MM.1S (cell line): Measurements from ENCODE around the gene ALB.

Experiments used
- DNase-seq: peaks from one replicate; pipeline ENCODE4 v3.0.0-alpha.2; 2015
- H2AFZ ChIP-seq: fragments of 300-600 bp; sonication (generic); 2 replicates; pipeline ENCODE4 v1.6.0; 2016; ENCODE audit warnings: antibody characterized with exemption, low read length
- H3F3A ChIP-seq: fragments of 300-600 bp; sonication (generic); 2 replicates; pipeline ENCODE4 v1.6.1; 2016; ENCODE audit warnings: mild to moderate bottlenecking, antibody characterized with exemption, low read length, moderate library complexity, mixed read lengths; ENCODE audit not compliant: insufficient read depth
- H3K27ac ChIP-seq: fragments of 300-600 bp; sonication (generic); 2 replicates; pipeline ENCODE4 v1.5.1; 2016; ENCODE audit warnings: mild to moderate bottlenecking, low read length
- H3K27me3 ChIP-seq: fragments of 300-600 bp; sonication (generic); replicated peaks from 2 replicates; pipeline ENCODE4 v1.6.0; 2016; ENCODE audit warnings: low read length; ENCODE audit not compliant: insufficient read depth
- H3K36me3 ChIP-seq: fragments of 300-600 bp; sonication (generic); replicated peaks from 2 replicates; pipeline ENCODE4 v1.6.1; 2016; ENCODE audit warnings: mild to moderate bottlenecking, low read length, mixed read lengths; ENCODE audit not compliant: insufficient read depth
- H3K4me1 ChIP-seq: fragments of 300-600 bp; sonication (generic); 2 replicates; pipeline ENCODE4 v1.6.1; 2016; ENCODE audit warnings: low read length, mixed read lengths
- H3K4me2 ChIP-seq: fragments of 300-600 bp; sonication (generic); 2 replicates; pipeline ENCODE4 v1.6.0; 2016; ENCODE audit warnings: low read depth, low read length
- H3K4me3 ChIP-seq: fragments of 300-600 bp; sonication (generic); 2 replicates; pipeline ENCODE4 v1.5.1; 2016; ENCODE audit warnings: low read length, mixed read lengths
- H3K79me2 ChIP-seq: fragments of 300-600 bp; sonication (generic); 2 replicates; pipeline ENCODE4 v1.6.1; 2016; ENCODE audit warnings: mixed run types, low read length, mixed read lengths
- H3K9ac ChIP-seq: fragments of 300-600 bp; sonication (generic); 2 replicates; pipeline ENCODE4 v1.6.1; 2016; ENCODE audit warnings: low read length, mixed read lengths
- H3K9me2 ChIP-seq: fragments of 300-600 bp; sonication (generic); replicated peaks from 2 replicates; pipeline ENCODE4 v1.6.1; 2016; ENCODE audit warnings: mild to moderate bottlenecking, low read length, mixed read lengths; ENCODE audit not compliant: insufficient read depth
- H3K9me3 ChIP-seq: fragments of 300-600 bp; sonication (generic); replicated peaks from 2 replicates; pipeline ENCODE4 v1.6.1; 2016; ENCODE audit warnings: mild to moderate bottlenecking, low read length, mixed read lengths; ENCODE audit not compliant: insufficient read depth
- H4K20me1 ChIP-seq: fragments of 300-600 bp; sonication (generic); 2 replicates; pipeline ENCODE4 v1.6.1; 2016; ENCODE audit warnings: mild to moderate bottlenecking, low read length, moderate library complexity, mixed read lengths; ENCODE audit not compliant: insufficient read depth
- EZH2 ChIP-seq: fragments of 300-600 bp; sonication (generic); optimal IDR thresholded peaks from 2 replicates; pipeline ENCODE3; 2017; ENCODE audit warnings: low read depth, mild to moderate bottlenecking, antibody characterized with exemption, low read length, mixed read lengths
- EZH2phosphoT487 ChIP-seq: fragments of 300-600 bp; sonication (generic); IDR thresholded peaks from 2 replicates; pipeline ENCODE4 v1.6.1; 2018; ENCODE audit warnings: antibody characterized with exemption, low read length
- TF ChIP-seq, protein P1 (sequence below): fragments of 300-600 bp; sonication (generic); IDR thresholded peaks from 2 replicates; pipeline ENCODE4 v1.5.1; 2016; ENCODE audit warnings: antibody characterized with exemption, low read length, mixed read lengths

Gene ALB

DNA sequence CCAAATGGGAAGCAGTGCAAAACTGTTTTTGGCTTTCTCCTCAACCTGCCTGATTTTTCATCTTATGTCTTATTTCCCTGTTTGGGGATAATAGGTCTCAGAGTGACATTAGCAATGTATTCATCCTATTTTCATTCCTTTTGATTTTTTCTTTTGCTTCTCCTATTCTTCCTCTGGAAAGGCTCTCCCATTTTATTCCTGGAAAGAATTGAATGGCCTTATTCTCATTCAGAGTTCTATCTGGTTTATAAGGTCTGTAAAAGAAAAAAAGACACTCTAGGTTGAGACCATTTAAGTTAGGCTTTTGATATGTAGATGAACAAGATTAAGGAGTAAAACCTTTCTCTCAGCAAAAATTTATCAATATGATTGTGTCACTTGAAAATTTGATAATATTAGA, 27.8 kb upstream of the ALB start:
- Histone ChIP-seq H3K27me3 (no peaks in the 10 kb centered on the region), H4K20me1 (no peaks in the 10 kb centered on the region), H3K9me3 (no peaks in the 10 kb centered on the region), H3K9ac (no peak overlapping the region), H3K79me2 (no peaks in the 10 kb centered on the region), H3K4me1 (no peaks in the 10 kb centered on the region), H3K9me2 (no peaks in the 10 kb centered on the region), H3K36me3 (no peaks in the 10 kb centered on the region), H3F3A (no peaks in the 10 kb centered on the region), H3K4me3 (no peak overlapping the region), H2AFZ (no peak overlapping the region), H3K4me2 (no peak overlapping the region), H3K27ac (no peak overlapping the region)
- no peak for DNase-seq
- TF ChIP-seq EZH2 (no peak), EZH2phosphoT487 (no peak)
- TF ChIP-seq, protein P1, sequence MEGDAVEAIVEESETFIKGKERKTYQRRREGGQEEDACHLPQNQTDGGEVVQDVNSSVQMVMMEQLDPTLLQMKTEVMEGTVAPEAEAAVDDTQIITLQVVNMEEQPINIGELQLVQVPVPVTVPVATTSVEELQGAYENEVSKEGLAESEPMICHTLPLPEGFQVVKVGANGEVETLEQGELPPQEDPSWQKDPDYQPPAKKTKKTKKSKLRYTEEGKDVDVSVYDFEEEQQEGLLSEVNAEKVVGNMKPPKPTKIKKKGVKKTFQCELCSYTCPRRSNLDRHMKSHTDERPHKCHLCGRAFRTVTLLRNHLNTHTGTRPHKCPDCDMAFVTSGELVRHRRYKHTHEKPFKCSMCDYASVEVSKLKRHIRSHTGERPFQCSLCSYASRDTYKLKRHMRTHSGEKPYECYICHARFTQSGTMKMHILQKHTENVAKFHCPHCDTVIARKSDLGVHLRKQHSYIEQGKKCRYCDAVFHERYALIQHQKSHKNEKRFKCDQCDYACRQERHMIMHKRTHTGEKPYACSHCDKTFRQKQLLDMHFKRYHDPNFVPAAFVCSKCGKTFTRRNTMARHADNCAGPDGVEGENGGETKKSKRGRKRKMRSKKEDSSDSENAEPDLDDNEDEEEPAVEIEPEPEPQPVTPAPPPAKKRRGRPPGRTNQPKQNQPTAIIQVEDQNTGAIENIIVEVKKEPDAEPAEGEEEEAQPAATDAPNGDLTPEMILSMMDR: no peak

DNA sequence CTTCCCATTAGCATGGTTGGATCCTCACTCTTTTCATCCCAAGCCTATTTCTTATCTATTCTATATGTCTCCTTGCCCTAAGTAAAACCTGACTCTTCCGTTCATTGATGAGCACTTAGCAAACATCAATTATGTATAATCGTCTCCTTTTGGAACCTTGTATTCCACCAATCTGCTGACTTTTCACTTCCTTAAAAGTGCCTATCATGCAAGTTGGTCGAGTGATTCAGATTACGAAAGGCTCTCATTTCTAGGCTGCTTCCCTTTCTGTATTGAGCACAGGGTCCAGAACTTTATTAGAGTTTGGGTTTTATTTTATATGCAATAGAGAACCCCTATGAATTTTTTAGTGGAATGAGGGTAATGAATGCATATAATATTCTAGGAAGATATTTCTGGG, 27.1 kb upstream of the ALB start:
- no peak for DNase-seq
- no peak overlapping the region for H3K4me3 ChIP-seq
- no peaks in the 10 kb centered on the region for H3K9me3 ChIP-seq
- no peaks in the 10 kb centered on the region for H4K20me1 ChIP-seq
- no peaks in the 10 kb centered on the region for H3F3A ChIP-seq
- no peaks in the 10 kb centered on the region for H3K36me3 ChIP-seq
- H3K9ac ChIP-seq: no peak overlapping the region
- H3K4me2 ChIP-seq: no peak overlapping the region
- H3K27me3 ChIP-seq: no peaks in the 10 kb centered on the region
- H3K4me1 ChIP-seq: no peaks in the 10 kb centered on the region
- no peak overlapping the region for H2AFZ ChIP-seq
- H3K9me2 ChIP-seq: no peaks in the 10 kb centered on the region
- no peak for TF ChIP-seq EZH2phosphoT487
- no peak for TF ChIP-seq EZH2
- TF ChIP-seq, protein P1: no peak
- no peak overlapping the region for H3K27ac ChIP-seq
- H3K79me2 ChIP-seq: no peaks in the 10 kb centered on the region

DNA sequence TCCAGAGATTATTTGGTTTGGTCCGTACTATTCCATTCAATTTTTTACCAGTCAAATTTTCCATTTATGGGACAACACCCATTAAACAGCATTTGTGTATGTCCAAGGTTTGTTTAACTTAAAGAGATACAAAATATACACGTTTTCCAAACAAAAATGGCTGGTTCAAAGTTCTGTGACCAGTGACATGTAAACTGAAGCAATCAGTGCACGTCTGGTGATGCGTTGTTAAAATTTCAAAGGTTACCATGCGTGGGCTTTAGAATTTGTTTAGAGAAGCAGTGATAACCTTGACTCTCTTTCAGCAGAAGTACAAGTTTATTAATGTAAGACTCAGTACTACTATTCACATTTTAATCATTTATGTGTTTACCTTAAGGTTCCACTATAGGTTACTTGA, 25.2 kb upstream of the ALB start:
- no peaks in the 10 kb centered on the region for H4K20me1 ChIP-seq
- H3K36me3 ChIP-seq: no peaks in the 10 kb centered on the region
- no peak overlapping the region for H3K4me2 ChIP-seq
- no peak overlapping the region for H3K9ac ChIP-seq
- no peaks in the 10 kb centered on the region for H3K9me2 ChIP-seq
- no peak overlapping the region for H3K4me3 ChIP-seq
- no peak overlapping the region for H2AFZ ChIP-seq
- H3K4me1 ChIP-seq: no peaks in the 10 kb centered on the region
- DNase-seq: no peak
- TF ChIP-seq EZH2phosphoT487: no peak
- no peak for TF ChIP-seq EZH2
- TF ChIP-seq, protein P1: no peak
- H3K27me3 ChIP-seq: no peaks in the 10 kb centered on the region
- H3K9me3 ChIP-seq: no peaks in the 10 kb centered on the region
- H3K79me2 ChIP-seq: no peaks in the 10 kb centered on the region
- no peak overlapping the region for H3K27ac ChIP-seq
- H3F3A ChIP-seq: no peaks in the 10 kb centered on the region
